Central memory CD8-positive, alpha-beta T cell (primary cell): Measurements from ENCODE around the gene TRIO.

ENCODE experiments used
- ATAC-seq: fragments of 150-1000 bp; cut with Tn5 transposase; replicated peaks from 2 replicates; pipeline ENCODE4 v1.10.0; 2022; ENCODE audit warnings: mild to moderate bottlenecking, moderate FRiP score, moderate number of reproducible peaks; ENCODE audit not compliant: poor library complexity, severe bottlenecking; ENCODE audit errors: extremely low read depth
- DNase-seq, 2 donors: peaks; one replicate each; pipeline ENCODE4 v3.0.0; 2021; ENCODE audit warnings: low spot score in 2 of 2
- H3K27ac Mint-ChIP-seq: one replicate; pipeline ENCODE4 v1.8.0; 2022; ENCODE audit warnings: low read depth, mild to moderate bottlenecking, moderate library complexity, mixed read lengths
- H3K27me3 Mint-ChIP-seq: one replicate; pipeline ENCODE4 v1.8.0; 2022; ENCODE audit warnings: mixed read lengths
- H3K36me3 Mint-ChIP-seq: one replicate; pipeline ENCODE4 v1.8.0; 2022; ENCODE audit warnings: mild to moderate bottlenecking, moderate library complexity, mixed read lengths; ENCODE audit not compliant: insufficient read depth
- H3K4me1 Mint-ChIP-seq: one replicate; pipeline ENCODE4 v1.8.0; 2022; ENCODE audit warnings: mixed read lengths
- H3K4me3 Mint-ChIP-seq: one replicate; pipeline ENCODE4 v1.8.0; 2022; ENCODE audit warnings: mild to moderate bottlenecking, moderate library complexity, mixed read lengths
- H3K9me3 Mint-ChIP-seq: one replicate; pipeline ENCODE4 v1.8.0; 2022; ENCODE audit warnings: mixed read lengths

TRIO gene

GRCh38 chr5:14110680-14111079, 32.5 kb upstream of the TRIO start:
- no peak for ATAC-seq
- Mint-ChIP-seq H3K27ac (no peak overlapping the region), H3K27me3 (peaks cover 30% of the 10 kb centered on the region), H3K4me3 (no peak overlapping the region), H3K9me3 (peaks cover 4% of the 10 kb centered on the region), H3K4me1 (peaks cover 16% of the 10 kb centered on the region), H3K36me3 (peaks cover 5% of the 10 kb centered on the region)
- DNase-seq: no peak

DNA sequence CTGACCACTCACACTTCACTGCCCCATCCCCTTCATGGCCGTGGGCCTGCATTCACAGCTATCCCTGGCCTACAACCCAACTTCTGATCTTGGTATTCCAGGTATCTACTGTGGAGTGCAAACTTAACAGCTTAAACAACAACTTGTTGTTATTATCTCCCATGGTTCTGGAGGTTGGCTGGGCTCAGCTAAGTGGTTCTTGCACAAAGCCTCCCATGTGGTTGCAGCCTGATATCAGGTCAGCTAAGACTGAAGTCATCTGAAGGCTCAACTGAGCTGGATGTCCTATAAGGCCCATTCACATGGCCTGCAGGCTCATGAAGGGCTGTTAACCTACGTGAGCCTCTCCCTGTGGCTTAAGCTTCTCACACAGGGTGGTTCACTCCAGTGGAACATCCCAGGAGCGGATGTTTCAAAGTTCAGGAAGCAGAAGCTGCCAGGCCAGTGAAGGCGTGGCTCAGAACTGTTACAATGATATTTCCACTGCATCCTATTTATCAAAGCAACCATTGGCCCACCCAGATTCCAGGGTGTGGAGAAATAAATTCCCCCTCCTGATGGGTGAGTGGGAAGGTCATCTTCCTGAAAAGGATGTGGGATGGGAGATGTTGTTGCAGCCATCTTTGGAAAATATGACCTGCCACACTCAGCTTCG, 30.0 kb upstream of the TRIO start:
- DNase-seq: no peak
- Mint-ChIP-seq H3K4me1 (peaks cover 16% of the 10 kb centered on the region), H3K27me3 (peaks cover 8% of the 10 kb centered on the region), H3K9me3 (peaks cover 4% of the 10 kb centered on the region), H3K27ac (no peak overlapping the region), H3K36me3 (peaks cover 5% of the 10 kb centered on the region), H3K4me3 (no peak overlapping the region)
- ATAC-seq: no peak

DNA sequence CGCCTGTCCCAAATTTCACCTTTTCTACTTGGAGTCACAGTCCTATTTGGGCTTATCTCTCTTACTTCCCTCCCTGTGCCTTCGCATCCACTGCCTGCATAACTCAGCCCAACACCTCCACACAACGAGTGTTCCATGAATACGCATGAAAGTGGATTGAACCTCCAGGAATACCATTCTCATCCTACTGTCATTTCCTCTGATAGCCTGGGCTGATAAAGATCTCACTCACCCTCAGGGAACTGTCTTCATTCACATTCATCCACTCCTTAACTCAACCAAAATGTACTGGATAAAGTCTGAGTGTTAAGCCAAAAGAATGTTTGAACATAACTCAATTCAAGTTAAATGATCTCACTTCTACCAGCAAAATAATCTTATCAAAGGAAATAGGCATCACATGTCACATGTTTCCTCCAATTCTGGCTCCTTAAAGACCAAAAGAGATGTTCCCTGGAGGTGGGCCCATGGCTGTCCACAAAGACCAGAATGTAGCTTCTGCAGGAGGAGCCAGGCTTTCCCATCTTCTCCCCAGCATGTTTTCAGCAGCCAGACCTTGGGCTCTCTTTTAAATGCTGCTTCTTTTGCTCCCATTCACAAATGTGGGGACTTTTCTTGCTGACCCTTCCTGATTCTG, 28.4 kb upstream of the TRIO start:
- Mint-ChIP-seq H3K27me3 (no peaks in the 10 kb centered on the region), H3K9me3 (no peaks in the 10 kb centered on the region), H3K27ac (no peak overlapping the region), H3K4me3 (no peak overlapping the region), H3K36me3 (no peaks in the 10 kb centered on the region), H3K4me1 (no peaks in the 10 kb centered on the region)
- ATAC-seq: no peak
- no peak for DNase-seq

- no peaks in the 10 kb centered on the region for H3K36me3 Mint-ChIP-seq
- no peak overlapping the region for H3K4me3 Mint-ChIP-seq
- no peaks in the 10 kb centered on the region for H3K4me1 Mint-ChIP-seq
- H3K9me3 Mint-ChIP-seq: no peaks in the 10 kb centered on the region
- H3K27ac Mint-ChIP-seq: no peak overlapping the region
- ATAC-seq: no peak
- no peak for DNase-seq
- no peaks in the 10 kb centered on the region for H3K27me3 Mint-ChIP-seq
Observed at GRCh38 chr5:14115323-14115895, 27.7 kb upstream of the TRIO start.

GRCh38 chr5:14118551-14119320, 24.4 kb upstream of the TRIO start:
- ATAC-seq (no peak), DNase-seq (no peak)
- Mint-ChIP-seq H3K9me3 (no peaks in the 10 kb centered on the region), H3K4me1 (no peaks in the 10 kb centered on the region), H3K36me3 (no peaks in the 10 kb centered on the region), H3K27ac (no peak overlapping the region), H3K27me3 (no peaks in the 10 kb centered on the region), H3K4me3 (no peak overlapping the region)

DNA sequence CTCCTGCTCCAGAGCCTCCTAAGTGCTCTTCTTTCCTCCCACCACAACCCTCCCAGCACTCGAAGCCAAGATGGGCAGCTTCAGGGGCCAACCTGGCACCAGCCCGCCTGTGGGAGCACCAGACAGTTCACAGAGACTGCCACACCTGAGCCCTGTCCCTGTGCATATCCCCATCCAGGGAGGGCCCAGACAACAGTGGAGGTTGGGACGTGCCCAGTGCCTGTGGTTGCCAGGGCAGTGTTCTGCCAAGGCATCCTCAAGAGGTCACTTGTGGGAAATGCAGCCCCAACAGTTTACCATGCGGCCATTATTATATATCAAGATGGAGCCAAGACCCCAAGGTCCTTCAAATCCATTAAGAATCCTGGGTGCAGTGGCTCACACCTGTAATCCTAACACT, 23.0 kb upstream of the TRIO start:
- no peak for ATAC-seq
- no peaks in the 10 kb centered on the region for H3K4me1 Mint-ChIP-seq
- H3K9me3 Mint-ChIP-seq: no peaks in the 10 kb centered on the region
- no peak overlapping the region for H3K27ac Mint-ChIP-seq
- H3K27me3 Mint-ChIP-seq: no peaks in the 10 kb centered on the region
- DNase-seq: no peak
- H3K4me3 Mint-ChIP-seq: no peak overlapping the region
- no peaks in the 10 kb centered on the region for H3K36me3 Mint-ChIP-seq

GRCh38 chr5:14121552-14121951, 21.6 kb upstream of the TRIO start:
- H3K27me3 Mint-ChIP-seq: no peaks in the 10 kb centered on the region
- H3K4me3 Mint-ChIP-seq: no peak overlapping the region
- no peak for DNase-seq
- H3K4me1 Mint-ChIP-seq: no peaks in the 10 kb centered on the region
- no peaks in the 10 kb centered on the region for H3K36me3 Mint-ChIP-seq
- no peaks in the 10 kb centered on the region for H3K9me3 Mint-ChIP-seq
- no peak overlapping the region for H3K27ac Mint-ChIP-seq
- ATAC-seq: no peak

DNA sequence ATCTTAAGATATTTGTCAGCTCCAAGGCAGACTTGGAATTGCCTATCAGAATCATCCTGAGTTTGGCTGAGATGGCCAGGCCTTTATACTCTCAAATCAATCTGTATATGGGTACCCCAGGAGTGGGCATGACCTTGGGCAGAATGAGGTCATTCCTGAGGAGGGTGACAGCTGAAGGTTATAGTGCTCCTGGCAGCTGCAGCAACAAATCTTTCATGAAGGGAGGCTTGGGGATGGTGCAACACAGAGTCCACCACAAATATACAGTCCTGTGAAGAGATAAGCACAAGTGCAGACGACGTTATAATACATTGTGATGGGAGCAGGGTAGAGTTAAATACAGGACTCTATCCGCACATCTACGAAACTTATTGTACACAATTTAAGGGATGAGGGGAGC, 21.1 kb upstream of the TRIO start:
- no peak overlapping the region for H3K27ac Mint-ChIP-seq
- no peaks in the 10 kb centered on the region for H3K9me3 Mint-ChIP-seq
- no peaks in the 10 kb centered on the region for H3K27me3 Mint-ChIP-seq
- ATAC-seq (no peak), DNase-seq (no peak)
- H3K4me1 Mint-ChIP-seq: no peaks in the 10 kb centered on the region
- no peak overlapping the region for H3K4me3 Mint-ChIP-seq
- no peaks in the 10 kb centered on the region for H3K36me3 Mint-ChIP-seq

DNA sequence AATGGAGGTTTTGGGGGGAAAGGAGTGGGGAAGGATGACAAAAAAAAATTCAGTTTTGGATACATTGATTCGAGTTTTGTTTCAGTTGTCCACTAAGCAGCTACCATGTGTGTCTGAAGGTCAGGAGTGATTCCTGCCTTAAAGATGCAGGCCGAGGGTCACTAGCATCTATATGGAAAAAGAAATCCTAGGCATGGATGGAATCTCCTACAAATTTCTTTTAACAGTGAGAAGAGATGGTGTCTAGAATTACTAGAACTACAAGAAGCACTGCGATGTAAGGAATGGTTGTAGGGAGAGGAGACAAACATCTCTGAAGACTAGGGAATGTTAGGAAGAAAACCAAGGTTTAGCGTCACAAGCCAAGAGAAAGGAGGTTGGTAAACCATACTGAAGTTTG, 19.6 kb upstream of the TRIO start:
- H3K4me3 Mint-ChIP-seq: no peak overlapping the region
- H3K36me3 Mint-ChIP-seq: no peaks in the 10 kb centered on the region
- ATAC-seq (no peak), DNase-seq (no peak)
- H3K27ac Mint-ChIP-seq: no peak overlapping the region
- H3K27me3 Mint-ChIP-seq: no peaks in the 10 kb centered on the region
- H3K4me1 Mint-ChIP-seq: no peaks in the 10 kb centered on the region
- no peaks in the 10 kb centered on the region for H3K9me3 Mint-ChIP-seq

DNA sequence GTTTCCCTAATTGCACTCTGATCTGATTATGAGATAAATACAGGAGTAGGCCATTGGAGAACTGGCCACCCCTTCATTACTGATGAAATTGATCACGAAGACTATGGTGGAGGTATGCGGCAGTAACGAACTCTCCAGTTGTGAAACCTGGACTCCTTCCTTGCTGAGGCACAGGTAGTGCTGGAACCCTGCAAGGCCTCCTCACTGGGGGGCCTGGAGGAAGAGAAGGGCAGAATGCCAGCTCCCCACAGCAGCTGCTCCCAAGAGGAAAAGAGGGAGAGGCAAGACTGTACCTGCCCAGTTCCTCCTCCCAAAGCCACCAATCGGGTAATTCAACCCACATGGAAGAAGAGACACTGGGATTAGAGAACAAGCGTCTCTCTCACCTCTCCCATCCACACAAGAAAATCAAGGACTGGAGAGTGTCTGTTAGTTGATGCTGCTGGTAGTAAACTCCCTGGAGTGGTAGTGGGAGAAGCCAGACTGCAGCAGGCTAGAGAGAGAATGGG, 19.1 kb upstream of the TRIO start:
- Mint-ChIP-seq H3K27me3 (no peaks in the 10 kb centered on the region), H3K36me3 (no peaks in the 10 kb centered on the region), H3K4me3 (no peak overlapping the region)

DNA sequence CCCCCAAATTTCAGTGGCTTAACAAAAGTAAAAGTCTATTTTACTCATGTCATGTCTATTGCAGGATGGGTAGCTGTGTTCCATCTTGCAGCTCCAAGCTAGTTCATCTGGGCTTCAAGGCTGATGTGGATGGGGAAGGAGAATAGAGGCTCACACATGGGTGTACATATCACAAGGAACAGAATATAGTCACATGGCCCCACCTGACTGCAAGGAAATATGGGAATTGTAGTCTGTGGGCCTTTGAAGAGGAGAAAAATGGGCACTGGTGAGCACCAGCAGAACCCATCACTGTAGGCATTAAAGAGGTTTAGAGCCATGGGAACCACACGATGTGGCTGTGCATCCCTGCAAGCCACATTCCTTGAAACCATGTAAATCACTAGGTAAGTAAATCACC, 17.9 kb upstream of the TRIO start:
- ATAC-seq: no peak
- Mint-ChIP-seq H3K36me3 (no peaks in the 10 kb centered on the region), H3K4me1 (no peaks in the 10 kb centered on the region), H3K9me3 (no peaks in the 10 kb centered on the region), H3K27me3 (no peaks in the 10 kb centered on the region), H3K4me3 (no peak overlapping the region), H3K27ac (no peak overlapping the region)
- no peak for DNase-seq

More for the DNA sequence above, 19.1 kb upstream of the TRIO start:
- H3K4me1 Mint-ChIP-seq: no peaks in the 10 kb centered on the region
- no peak for DNase-seq
- no peak overlapping the region for H3K27ac Mint-ChIP-seq
- H3K9me3 Mint-ChIP-seq: no peaks in the 10 kb centered on the region
- no peak for ATAC-seq

- no peak for ATAC-seq
- H3K27me3 Mint-ChIP-seq: peaks cover 9% of the 10 kb centered on the region
- H3K4me1 Mint-ChIP-seq: no peaks in the 10 kb centered on the region
- no peak overlapping the region for H3K27ac Mint-ChIP-seq
- DNase-seq: no peak
- no peak overlapping the region for H3K4me3 Mint-ChIP-seq
- H3K9me3 Mint-ChIP-seq: no peaks in the 10 kb centered on the region
- no peaks in the 10 kb centered on the region for H3K36me3 Mint-ChIP-seq
Observed at GRCh38 chr5:14127587-14127986, 15.6 kb upstream of the TRIO start.
